Hepatic stellate cell (primary cell): ENCODE results near the gene USP36.

Source experiments
- DNase-seq: peaks from one replicate; pipeline ENCODE4 v3.0.0; 2011; ENCODE audit warnings: low spot score

USP36 gene

DNA sequence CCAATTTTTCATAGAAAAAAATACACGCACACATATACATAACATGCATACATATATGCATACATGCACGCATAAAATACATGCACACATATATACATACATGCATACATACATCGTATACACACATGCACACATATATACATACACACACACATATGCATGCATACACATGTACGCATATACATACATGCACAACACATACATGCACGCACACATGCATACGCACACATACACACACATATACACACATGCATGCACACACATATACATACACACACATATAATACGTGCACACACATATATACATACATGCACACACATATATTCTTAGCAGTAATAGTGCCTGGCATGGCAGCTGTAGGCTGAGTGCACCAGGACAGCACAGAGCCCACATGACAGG, 24.9 kb downstream of the USP36 start:
- no peak for DNase-seq

- no peak for DNase-seq
Measured at GRCh38 chr17:78812855-78813254, 27.8 kb downstream of the USP36 start.

GRCh38 chr17:78808163-78808562, 32.5 kb downstream of the USP36 start:
- DNase-seq, result no peak

DNA sequence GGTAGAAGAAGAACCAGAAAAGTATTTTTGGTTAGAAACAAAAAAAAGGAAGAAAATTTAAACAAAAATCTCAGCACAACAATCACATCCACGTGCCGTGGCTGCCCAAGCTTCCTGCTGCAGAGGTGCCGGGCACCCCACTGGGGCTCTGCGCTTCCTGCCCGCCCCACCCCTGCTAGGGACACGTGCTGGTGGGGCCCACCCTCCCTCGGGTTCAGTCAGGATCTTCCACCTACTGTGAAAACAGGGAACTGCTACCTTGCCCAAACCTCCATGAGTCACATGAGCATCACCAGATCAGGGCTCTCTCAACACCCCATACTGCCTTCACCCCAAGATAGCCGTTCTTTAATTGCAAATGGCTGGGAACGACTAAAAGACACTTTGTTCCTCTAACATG, 34.2 kb downstream of the USP36 start:
- DNase-seq, result no peak

DNA sequence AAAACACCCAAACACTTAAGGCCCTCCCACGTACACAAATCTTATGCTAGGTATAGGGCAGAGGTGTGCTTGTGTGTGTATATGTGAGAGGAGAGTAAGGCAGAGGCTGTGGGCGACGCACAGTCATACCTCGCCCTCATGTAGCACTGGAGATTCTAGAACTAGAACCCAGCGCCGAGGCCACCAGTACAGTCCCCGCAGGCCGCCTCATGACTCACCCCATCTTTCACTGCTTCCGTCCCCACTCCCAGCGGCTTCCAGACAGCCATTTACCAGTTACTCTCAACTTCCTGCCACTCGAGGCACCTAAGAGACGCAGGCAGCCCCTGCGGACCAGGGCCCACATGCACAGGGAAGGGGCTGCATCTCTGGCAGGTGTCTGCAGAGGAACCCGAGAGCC, 35.3 kb downstream of the USP36 start:
- no peak for DNase-seq

- no peak for DNase-seq
Measured at GRCh38 chr17:78804777-78805176, 35.8 kb downstream of the USP36 start.

DNA sequence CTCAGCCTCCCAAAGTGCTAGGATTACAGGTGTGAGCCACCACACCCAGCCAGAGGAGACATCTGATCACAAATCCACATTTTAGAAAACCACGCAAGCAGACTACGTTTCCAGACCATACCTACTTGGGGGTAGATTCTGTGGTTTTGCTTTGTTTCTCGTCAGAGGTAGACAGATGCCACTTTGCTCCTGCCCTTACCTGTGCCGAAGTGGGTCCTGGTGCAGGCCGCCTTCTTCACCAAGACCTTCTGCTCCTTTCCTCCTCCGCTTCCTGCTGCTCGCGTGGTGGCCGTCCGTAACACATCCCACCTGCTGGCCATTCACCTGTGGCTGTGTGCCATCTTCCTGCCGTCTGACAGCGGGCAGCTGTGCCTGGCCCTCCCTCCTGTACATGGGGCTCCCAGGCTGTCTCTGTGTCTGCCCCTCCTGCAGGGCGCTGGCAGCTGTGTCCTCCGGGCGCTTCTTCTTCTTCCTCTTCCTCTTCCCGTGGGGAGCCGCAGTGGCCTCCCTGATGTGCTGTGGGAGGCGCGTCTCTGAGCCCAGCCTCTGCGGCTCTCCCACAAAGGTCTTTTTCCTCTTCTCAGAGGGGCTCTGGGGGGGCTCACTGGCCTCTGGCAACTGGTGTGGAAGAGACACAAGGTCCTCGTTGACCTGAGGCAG, 37.3 kb downstream of the USP36 start:
- DNase-seq, result no peak

DNA sequence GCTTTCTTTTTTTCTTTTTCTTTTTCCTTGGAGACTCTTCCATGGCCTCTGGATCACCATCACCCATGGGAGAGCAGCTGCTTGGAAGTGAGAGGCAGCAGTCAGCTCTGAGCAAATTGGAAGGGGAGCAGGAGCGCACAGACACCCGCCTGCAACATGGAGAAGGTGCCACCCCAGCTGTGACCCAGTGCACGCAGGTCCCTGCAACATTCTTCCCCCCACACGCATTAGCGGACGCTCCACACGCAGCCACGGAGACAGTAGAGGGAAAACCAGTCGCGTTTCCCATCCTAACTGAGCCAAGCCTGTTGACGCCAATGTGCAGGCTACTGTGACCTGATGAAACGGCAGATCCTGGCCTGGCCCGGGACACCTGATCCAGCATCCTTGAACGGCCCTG, 38.2 kb downstream of the USP36 start:
- no peak for DNase-seq

DNA sequence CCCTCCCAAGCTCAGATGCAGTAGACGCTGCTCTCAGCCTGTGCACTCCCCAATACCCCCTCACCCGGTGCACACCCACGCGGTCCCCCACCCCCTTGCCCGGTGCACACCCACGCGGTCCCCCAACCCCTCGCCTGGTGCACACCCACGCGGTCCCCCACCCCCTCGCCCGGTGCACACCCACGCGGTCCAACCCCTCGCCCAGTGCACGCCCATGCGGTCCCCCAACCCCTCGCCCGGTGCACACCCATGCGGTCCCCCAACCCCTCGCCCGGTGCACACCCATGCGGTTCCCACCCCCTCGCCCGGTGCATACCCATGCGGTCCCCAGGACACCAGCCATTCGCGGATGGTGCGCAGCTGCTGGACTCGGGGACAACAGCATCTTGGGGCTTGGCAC, 38.6 kb downstream of the USP36 start:
- no peak for DNase-seq

- no peak for DNase-seq
Measured at GRCh38 chr17:78800132-78800931, 40.3 kb downstream of the USP36 start.

GRCh38 chr17:78798695-78799559, 41.7 kb downstream of the USP36 start:
- no peak for DNase-seq

DNA sequence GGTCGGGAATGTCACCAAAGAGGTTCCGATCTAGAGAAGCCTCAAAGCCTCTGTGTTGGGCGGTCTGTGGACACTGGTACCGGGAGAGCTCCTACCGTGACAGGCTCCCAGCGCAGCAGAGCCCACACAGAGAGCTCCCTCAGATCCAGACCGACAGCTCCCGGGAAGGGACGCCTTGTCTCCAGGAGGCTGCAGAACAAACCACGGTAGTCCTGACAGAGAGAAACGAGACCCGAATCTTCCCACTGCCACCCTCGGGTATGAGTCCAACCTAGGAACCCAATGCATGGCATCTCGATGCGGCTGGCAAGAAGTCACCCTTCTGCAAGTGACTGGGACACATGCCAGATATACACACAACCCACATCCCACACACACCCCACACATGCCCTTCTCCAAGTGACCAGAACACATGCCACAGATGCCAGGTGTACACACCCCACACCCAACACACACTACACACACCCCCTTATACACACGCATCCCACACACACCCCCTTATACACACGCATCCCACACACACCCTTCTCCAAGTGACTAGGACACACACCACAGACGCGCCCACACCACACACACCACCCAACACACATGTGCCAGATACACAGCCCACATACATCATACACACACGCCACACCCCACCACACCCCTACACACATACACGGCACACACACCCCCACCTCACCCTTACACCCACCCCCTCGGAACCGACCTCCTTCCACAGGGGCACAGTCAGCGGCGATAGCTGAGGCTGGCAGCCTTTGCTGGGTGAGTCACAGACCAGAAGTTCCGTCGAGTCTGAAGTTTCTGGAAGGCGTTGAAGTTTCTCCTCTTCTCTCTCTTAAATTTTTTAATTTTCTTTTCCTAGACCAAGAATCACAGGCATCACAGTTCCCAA, 42.7 kb downstream of the USP36 start:
- no peak for DNase-seq

- DNase-seq, result no peak
Measured at GRCh38 chr17:78797213-78797612, 43.4 kb downstream of the USP36 start.

DNA sequence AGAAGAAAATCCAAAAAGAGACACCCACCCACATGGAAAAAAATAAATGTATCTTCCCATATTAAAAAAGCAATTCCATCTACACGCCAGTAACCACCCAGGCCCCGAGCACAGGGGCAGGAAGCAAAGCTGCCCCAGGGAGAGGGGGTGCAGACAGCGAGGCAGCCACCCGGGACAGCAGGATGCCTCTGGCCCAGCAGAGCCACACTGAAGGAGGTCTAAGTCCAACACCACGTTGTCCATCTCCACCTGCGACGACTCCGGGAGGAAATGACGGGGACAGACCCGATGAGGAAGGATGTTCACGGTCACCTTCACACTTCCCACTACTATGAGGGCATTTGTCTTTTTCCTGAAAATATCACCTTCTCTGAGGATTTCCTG, 44.1 kb downstream of the USP36 start:
- DNase-seq, result no peak

GRCh38 chr17:78795861-78796516, 44.6 kb downstream of the USP36 start:
- no peak for DNase-seq

- DNase-seq, result no peak
Measured at GRCh38 chr17:78794864-78795640, 45.6 kb downstream of the USP36 start.

- no peak for DNase-seq
Measured at GRCh38 chr17:78794399-78794798, 46.2 kb downstream of the USP36 start.

- no peak for DNase-seq
Measured at GRCh38 chr17:78793968-78794367, 46.6 kb downstream of the USP36 start.

DNA sequence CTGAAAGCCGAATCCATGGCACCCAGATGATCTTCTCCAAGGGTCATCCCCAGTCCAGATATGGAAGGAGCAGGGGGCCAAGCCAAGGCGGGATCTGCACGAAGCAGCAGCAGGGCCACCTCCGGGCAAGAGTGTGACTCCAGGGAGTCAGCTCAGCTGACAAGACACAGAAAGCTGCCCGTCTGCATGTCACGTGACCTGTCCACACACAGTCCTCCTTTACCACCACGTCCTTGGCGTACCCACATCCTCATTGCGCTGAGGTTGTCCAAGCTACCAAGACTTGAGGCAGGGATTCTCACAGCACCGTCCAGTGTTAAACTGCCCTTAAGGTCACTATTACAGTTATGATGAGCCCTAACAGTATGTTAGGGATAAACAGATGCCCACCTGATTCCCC, 47.2 kb downstream of the USP36 start:
- DNase-seq, result no peak
